Hepatocyte (in vitro differentiated cells): ENCODE results near the gene MYL4. TPM values are rescaled to one million over a fixed set of nuclear protein-coding genes. Genes with fewer than 3 reads are reported as not detected.

Experiments used
- DNase-seq: peaks from one replicate; pipeline ENCODE4 v3.0.0-alpha.2; 2016; ENCODE audit warnings: low spot score
- H2AFZ ChIP-seq: fragments of 200-600 bp; sonication (generic); 2 replicates; pipeline ENCODE4 v1.6.0; 2016; ENCODE audit warnings: antibody characterized with exemption, mild to moderate bottlenecking
- H3K27ac ChIP-seq: fragments of 200-600 bp; sonication (generic); 2 replicates; pipeline ENCODE4 v1.5.1; 2016; ENCODE audit warnings: mild to moderate bottlenecking
- H3K27me3 ChIP-seq: fragments of 200-600 bp; sonication (generic); 2 replicates; pipeline ENCODE4 v1.6.1; 2016
- H3K36me3 ChIP-seq: fragments of 200-600 bp; sonication (generic); replicated peaks from 2 replicates; pipeline ENCODE4 v1.5.1; 2016; ENCODE audit warnings: low read depth; ENCODE audit not compliant: insufficient read depth
- H3K4me1 ChIP-seq: fragments of 200-600 bp; sonication (generic); 2 replicates; pipeline ENCODE4 v1.5.1; 2016; ENCODE audit warnings: mild to moderate bottlenecking, moderate library complexity; ENCODE audit not compliant: insufficient read depth
- H3K4me2 ChIP-seq: fragments of 200-600 bp; sonication (generic); 2 replicates; pipeline ENCODE4 v1.6.0; 2016
- H3K4me3 ChIP-seq: fragments of 200-600 bp; sonication (generic); 2 replicates; pipeline ENCODE4 v1.5.1; 2016; ENCODE audit warnings: mild to moderate bottlenecking
- H3K79me2 ChIP-seq: fragments of 200-600 bp; sonication (generic); 2 replicates; pipeline ENCODE4 v1.6.0; 2017; ENCODE audit warnings: mild to moderate bottlenecking
- H3K9me2 ChIP-seq: fragments of 200-600 bp; sonication (generic); replicated peaks from 2 replicates; pipeline ENCODE4 v1.6.0; 2017; ENCODE audit warnings: mild to moderate bottlenecking; ENCODE audit not compliant: insufficient read depth
- H3K9me3 ChIP-seq: fragments of 200-600 bp; sonication (generic); 2 replicates; pipeline ENCODE4 v1.5.1; 2016; ENCODE audit warnings: low read depth, mild to moderate bottlenecking
- H4K20me1 ChIP-seq: fragments of 200-600 bp; sonication (generic); 2 replicates; pipeline ENCODE4 v1.6.0; 2016; ENCODE audit warnings: mild to moderate bottlenecking; ENCODE audit not compliant: insufficient read depth, poor library complexity, severe bottlenecking
- EZH2 ChIP-seq: fragments of 200-600 bp; sonication (generic); IDR thresholded peaks from 2 replicates; pipeline ENCODE4 v1.6.1; 2016; ENCODE audit warnings: antibody characterized with exemption, mild to moderate bottlenecking, borderline replicate concordance
- EZH2phosphoT487 ChIP-seq: fragments of 200-600 bp; sonication (generic); IDR thresholded peaks from one replicate; pipeline ENCODE4 v1.6.1; 2018; ENCODE audit warnings: antibody characterized with exemption, mild to moderate bottlenecking, low read depth, moderate library complexity; ENCODE audit not compliant: unreplicated experiment, severe bottlenecking
- WGBS: methylation state at CpG from one replicate; pipeline ENCODE4 v1.1.6; 2016; ENCODE audit warnings: low lambda C conversion rate; ENCODE audit errors: missing lambda C conversion rate; 5-methylcytosine and 5-hydroxymethylcytosine counted together
- polyA plus RNA-seq: library from polyadenylated mRNA; unstranded; fragments of >200 nt; fragmentation: Nextera tagmentation; extraction: Ambion mirVana; gene quantifications from 2 replicates; pipeline ENCODE4 v1.2.1, GENCODE V29; 2016
- total RNA-seq: library from RNA; depleted of rRNA; stranded (reverse); fragments of >200 nt; gene quantifications from 2 replicates; pipeline ENCODE4 v1.2.3, GENCODE V29; 2014
- TF ChIP-seq, protein P1 (sequence below): fragments of 200-600 bp; sonication (generic); IDR thresholded peaks from 2 replicates; pipeline ENCODE4 v1.5.1; 2016; ENCODE audit warnings: antibody characterized with exemption, mild to moderate bottlenecking; ENCODE audit not compliant: poor library complexity

The MYL4 gene
- total and polyA plus RNA-seq, 2 experiments from 2014 or later: 10.2 to 28.6 TPM

GRCh38 chr17:47193931-47194511 is 15.1 kb upstream of the MYL4 start:
- WGBS: 84% methylated on average over 4 of the region's 4 CpGs
- Histone ChIP-seq H3K4me3 (no peak overlapping the region), H3K79me2 (no peaks in the 10 kb centered on the region), H2AFZ (no peak overlapping the region), H3K9me2 (no peaks in the 10 kb centered on the region), H3K27me3 (no peaks in the 10 kb centered on the region), H3K36me3 (no peaks in the 10 kb centered on the region), H3K9me3 (no peaks in the 10 kb centered on the region), H3K27ac (no peak overlapping the region), H3K4me1 (peaks cover 4% of the 10 kb centered on the region), H4K20me1 (no peaks in the 10 kb centered on the region), H3K4me2 (no peak overlapping the region)
- DNase-seq: no peak
- TF ChIP-seq, protein P1, sequence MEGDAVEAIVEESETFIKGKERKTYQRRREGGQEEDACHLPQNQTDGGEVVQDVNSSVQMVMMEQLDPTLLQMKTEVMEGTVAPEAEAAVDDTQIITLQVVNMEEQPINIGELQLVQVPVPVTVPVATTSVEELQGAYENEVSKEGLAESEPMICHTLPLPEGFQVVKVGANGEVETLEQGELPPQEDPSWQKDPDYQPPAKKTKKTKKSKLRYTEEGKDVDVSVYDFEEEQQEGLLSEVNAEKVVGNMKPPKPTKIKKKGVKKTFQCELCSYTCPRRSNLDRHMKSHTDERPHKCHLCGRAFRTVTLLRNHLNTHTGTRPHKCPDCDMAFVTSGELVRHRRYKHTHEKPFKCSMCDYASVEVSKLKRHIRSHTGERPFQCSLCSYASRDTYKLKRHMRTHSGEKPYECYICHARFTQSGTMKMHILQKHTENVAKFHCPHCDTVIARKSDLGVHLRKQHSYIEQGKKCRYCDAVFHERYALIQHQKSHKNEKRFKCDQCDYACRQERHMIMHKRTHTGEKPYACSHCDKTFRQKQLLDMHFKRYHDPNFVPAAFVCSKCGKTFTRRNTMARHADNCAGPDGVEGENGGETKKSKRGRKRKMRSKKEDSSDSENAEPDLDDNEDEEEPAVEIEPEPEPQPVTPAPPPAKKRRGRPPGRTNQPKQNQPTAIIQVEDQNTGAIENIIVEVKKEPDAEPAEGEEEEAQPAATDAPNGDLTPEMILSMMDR: no peak
- TF ChIP-seq EZH2phosphoT487 (no peak), EZH2 (no peak)

GRCh38 chr17:47197821-47198220 is 11.3 kb upstream of the MYL4 start:
- Histone ChIP-seq H3K27ac (no peak overlapping the region), H3K4me1 (peaks cover 5% of the 10 kb centered on the region), H3K36me3 (no peaks in the 10 kb centered on the region), H3K9me3 (no peaks in the 10 kb centered on the region), H3K4me2 (no peak overlapping the region), H2AFZ (no peak overlapping the region), H3K4me3 (no peak overlapping the region), H4K20me1 (no peaks in the 10 kb centered on the region), H3K9me2 (no peaks in the 10 kb centered on the region), H3K79me2 (no peaks in the 10 kb centered on the region), H3K27me3 (no peaks in the 10 kb centered on the region)
- TF ChIP-seq EZH2 (no peak), EZH2phosphoT487 (no peak)
- TF ChIP-seq, protein P1: no peak
- no peak for DNase-seq

- Histone ChIP-seq H3K4me3 (no peak overlapping the region), H3K36me3 (no peaks in the 10 kb centered on the region), H3K9me3 (no peaks in the 10 kb centered on the region), H3K9me2 (no peaks in the 10 kb centered on the region), H3K4me2 (no peak overlapping the region), H3K79me2 (no peaks in the 10 kb centered on the region), H4K20me1 (no peaks in the 10 kb centered on the region), H2AFZ (no peak overlapping the region), H3K27ac (no peak overlapping the region), H3K27me3 (no peaks in the 10 kb centered on the region), H3K4me1 (peaks cover 14% of the 10 kb centered on the region)
- TF ChIP-seq EZH2 (no peak), EZH2phosphoT487 (no peak)
- TF ChIP-seq, protein P1: no peak
- DNase-seq: no peak
- WGBS: 98% methylated on average over 8 of the region's 8 CpGs
Observed at GRCh38 chr17:47199627-47200324, 9.4 kb upstream of the MYL4 start.
